HG03139 (cell line): ENCODE measurements around the gene HES1.
"Not testable (repeated sequence)": the region's sequence is repeated elsewhere in the genome, so short reads cannot be mapped to it uniquely, and the experiment has no call there.

Source experiments
- ATAC-seq: cut with Tn5 transposase; IDR thresholded peaks from one replicate; pipeline ENCODE4 v1.9.1; 2021; ENCODE audit not compliant: unreplicated experiment

The HES1 gene

GRCh38 chr3:194135806-194136518 lies at the start of gene HES1:
Gene HES1, plus strand, starts transcription at chr3:194136148. Its CDS starts 233 bp downstream, at chr3:194136381.
- peak; percentile 23 for ATAC-seq

- no peak for ATAC-seq
These were observed 49.4 kb upstream of the HES1 start for GRCh38 chr3:194086388-194087075.

- ATAC-seq = no peak
These were observed 48.7 kb upstream of the HES1 start for GRCh38 chr3:194087280-194087679.

- ATAC-seq = no peak
These were observed 47.7 kb upstream of the HES1 start for GRCh38 chr3:194087995-194088855.

GRCh38 chr3:194089357-194090177 lies 46.4 kb upstream of the HES1 start:
- ATAC-seq = peak; percentile 46

- not testable (repeated sequence) for ATAC-seq
These were observed 45.8 kb upstream of the HES1 start for GRCh38 chr3:194090178-194090555.

GRCh38 chr3:194090716-194091115 lies 45.2 kb upstream of the HES1 start:
- ATAC-seq = no peak

GRCh38 chr3:194091141-194091540 lies 44.8 kb upstream of the HES1 start:
- ATAC-seq = no peak

- not testable (repeated sequence) for ATAC-seq
These were observed 44.1 kb upstream of the HES1 start for GRCh38 chr3:194091897-194092296.

- no peak for ATAC-seq
These were observed 43.1 kb upstream of the HES1 start for GRCh38 chr3:194092881-194093301.

- ATAC-seq = no peak
These were observed 42.1 kb upstream of the HES1 start for GRCh38 chr3:194093842-194094241.

- ATAC-seq = no peak
These were observed 40.5 kb upstream of the HES1 start for GRCh38 chr3:194095464-194095863.

- ATAC-seq = no peak
These were observed 40.0 kb upstream of the HES1 start for GRCh38 chr3:194095902-194096301.

- ATAC-seq = no peak
These were observed 38.6 kb upstream of the HES1 start for GRCh38 chr3:194097141-194097882.

- ATAC-seq = no peak
These were observed 37.7 kb upstream of the HES1 start for GRCh38 chr3:194098081-194098842.

GRCh38 chr3:194098843-194099183 lies 37.1 kb upstream of the HES1 start:
- no peak for ATAC-seq

GRCh38 chr3:194099215-194099614 lies 36.7 kb upstream of the HES1 start:
- ATAC-seq = no peak

GRCh38 chr3:194100856-194101390 lies 35.0 kb upstream of the HES1 start:
- ATAC-seq = peak; percentile 71
